CD14-positive monocyte (primary cell): ENCODE results near the gene CD38. TPM values are rescaled to one million over a fixed set of nuclear protein-coding genes. Genes with fewer than 3 reads are reported as not detected.

Experiments
- DNase-seq, 3 donors: peaks; one replicate each; pipeline ENCODE4 v3.0.0-alpha.2; 2011 to 2022
- H2AFZ ChIP-seq: 2 replicates; pipeline ENCODE4 v1.6.0; 2012; ENCODE audit warnings: mild to moderate bottlenecking, low read depth, low read length, inconsistent platforms; ENCODE audit not compliant: insufficient read depth, poor library complexity, severe bottlenecking
- H3K27ac ChIP-seq, 2 donors: 1 replicate in 1 of 2; 2 replicates in 1 of 2; pipeline ENCODE4 v1.5.1; 2012 to 2013; ENCODE audit warnings: low read length in 2 of 2, control low read depth in 1 of 2, inconsistent platforms in 1 of 2, low read depth in 1 of 2, mild to moderate bottlenecking in 1 of 2
- H3K27me3 ChIP-seq, 2 donors: one replicate each; pipeline versions ENCODE4 v1.6.0 to v1.6.1; 2011 to 2013; ENCODE audit warnings: low read length in 2 of 2; ENCODE audit not compliant: control insufficient read depth in 2 of 2, insufficient read depth in 2 of 2
- H3K36me3 ChIP-seq, 2 donors: replicated peaks in 1 of 2; 1 replicate in 1 of 2; 2 replicates in 1 of 2; pipeline versions ENCODE4 v1.5.1 to v1.6.1; 2012 to 2013; ENCODE audit warnings: low read length in 2 of 2, control low read depth in 1 of 2, inconsistent platforms in 1 of 2, mild to moderate bottlenecking in 1 of 2; ENCODE audit not compliant: insufficient read depth in 2 of 2, control insufficient read depth in 1 of 2
- H3K4me1 ChIP-seq, 2 donors: 1 replicate in 1 of 2; 2 replicates in 1 of 2; pipeline versions ENCODE4 v1.5.1 to v1.6.1; 2012 to 2013; ENCODE audit warnings: low read length in 2 of 2, control low read depth in 1 of 2, inconsistent platforms in 1 of 2, mild to moderate bottlenecking in 1 of 2, moderate library complexity in 1 of 2; ENCODE audit not compliant: insufficient read depth in 2 of 2, control insufficient read depth in 1 of 2
- H3K4me2 ChIP-seq: replicated peaks from 2 replicates; pipeline ENCODE3; 2012; ENCODE audit warnings: low read length, moderate library complexity, mild to moderate bottlenecking; ENCODE audit not compliant: poor library complexity, severe bottlenecking; ENCODE audit errors: extremely low read depth
- H3K4me3 ChIP-seq, 3 experiments: fragments of 200-600 bp in 1 of 3; sonication (generic) in 1 of 3; replicated peaks in 1 of 3; 1 replicate in 2 of 3; 2 replicates in 1 of 3; pipeline ENCODE4 v1.5.1; 2011 to 2013; ENCODE audit warnings: low read length in 3 of 3, mild to moderate bottlenecking in 3 of 3, control low read depth in 2 of 3, low read depth in 2 of 3, inconsistent platforms in 1 of 3, moderate library complexity in 1 of 3
- H3K79me2 ChIP-seq: 2 replicates; pipeline ENCODE4 v1.6.0; 2012; ENCODE audit warnings: mild to moderate bottlenecking, control low read depth, inconsistent platforms, low read length, moderate library complexity; ENCODE audit not compliant: insufficient read depth
- H3K9ac ChIP-seq: 2 replicates; pipeline ENCODE4 v1.6.0; 2017; ENCODE audit warnings: low read length, mild to moderate bottlenecking; ENCODE audit not compliant: insufficient read depth, poor library complexity, severe bottlenecking
- H3K9me3 ChIP-seq, 2 donors: replicated peaks in 1 of 2; 1 replicate in 1 of 2; 2 replicates in 1 of 2; pipeline versions ENCODE4 v1.5.1 to v1.6.1; 2012 to 2013; ENCODE audit warnings: low read length in 2 of 2, control low read depth in 1 of 2; ENCODE audit not compliant: control insufficient read depth in 1 of 2, insufficient read depth in 1 of 2
- H4K20me1 ChIP-seq: 2 replicates; pipeline ENCODE4 v1.6.0; 2012; ENCODE audit warnings: mild to moderate bottlenecking, low read length, control low read depth, moderate library complexity; ENCODE audit not compliant: insufficient read depth
- H3K27ac Mint-ChIP-seq, 7 donors: one replicate each; pipeline ENCODE4 v1.8.0; 2020; ENCODE audit warnings: mild to moderate bottlenecking in 7 of 7, mixed read lengths in 7 of 7, moderate library complexity in 6 of 7, inconsistent platforms in 2 of 7
- H3K27me3 Mint-ChIP-seq, 3 donors: one replicate each; pipeline ENCODE4 v1.8.0; 2021 to 2022; ENCODE audit warnings: low read depth in 3 of 3, mild to moderate bottlenecking in 3 of 3, mixed read lengths in 3 of 3, moderate library complexity in 3 of 3, inconsistent platforms in 1 of 3
- H3K36me3 Mint-ChIP-seq, 2 donors: one replicate each; pipeline ENCODE4 v1.8.0; 2020; ENCODE audit warnings: mixed read lengths in 2 of 2, inconsistent platforms in 1 of 2, mild to moderate bottlenecking in 1 of 2
- H3K4me1 Mint-ChIP-seq: one replicate; pipeline ENCODE4 v1.8.0; 2020; ENCODE audit warnings: mild to moderate bottlenecking, mixed read lengths
- H3K4me3 Mint-ChIP-seq, 2 donors: one replicate each; pipeline ENCODE4 v1.8.0; 2020; ENCODE audit warnings: mild to moderate bottlenecking in 2 of 2, mixed read lengths in 2 of 2, moderate library complexity in 1 of 2
- H3K9me3 Mint-ChIP-seq, 7 donors: one replicate each; pipeline ENCODE4 v1.8.0; 2020 to 2022; ENCODE audit warnings: mixed read lengths in 7 of 7, mild to moderate bottlenecking in 6 of 7, moderate library complexity in 6 of 7, inconsistent platforms in 2 of 7
- CTCF ChIP-seq: fragments of 200-600 bp; IDR thresholded peaks from one replicate; pipeline ENCODE4 v1.8.0; 2022; ENCODE audit warnings: antibody characterized with exemption, mild to moderate bottlenecking
- WGBS: methylation state at CpG from one replicate; pipeline ENCODE4 v1.1.5; 2013; ENCODE audit warnings: missing lambda C conversion rate; ENCODE audit not compliant: insufficient coverage; 5-methylcytosine and 5-hydroxymethylcytosine counted together
- intact Hi-C, 2 donors: fragments of 100-400 bp; cut with micrococcal nuclease; formaldehyde crosslinking; loops; one replicate each; pipeline versions ENCODE4 v1.15.0 to v1.15.1; 2023
- polyA plus RNA-seq, 3 donors: library from polyadenylated mRNA; depleted of rRNA in 1 of 3; unstranded in 2 of 3; stranded (reverse) in 1 of 3; fragments of 300-500 nt in 2 of 3; fragments of >200 nt in 1 of 3; fragmentation: Illumina TruSeq in 2 of 3; gene quantifications; 1 replicate in 2 of 3; 2 replicates in 1 of 3; pipeline ENCODE4 v1.2.3, GENCODE V29; 2012 to 2021

CD38 gene
- polyA plus RNA-seq, 3 donors = 2.3 to 4.4 (median 3.0) TPM

GRCh38 chr4:15776871-15777648 is 1.1 kb upstream of the CD38 start:
- H3K4me3 ChIP-seq = no peak overlapping the region
- H3K4me1 ChIP-seq = peaks cover 36 to 43% of the 10 kb centered on the region in 2 donors
- TF ChIP-seq CTCF = no peak
- Mint-ChIP-seq H3K9me3 (peaks cover 0 to 1% (median 0%) of the 10 kb centered on the region in 7 donors), H3K27ac (no peak overlapping the region), H3K27me3 (peaks cover 8 to 20% (median 10%) of the 10 kb centered on the region in 3 donors), H3K4me1 (peaks cover 46% of the 10 kb centered on the region), H3K36me3 (peaks cover 15 to 26% of the 10 kb centered on the region in 2 donors), H3K4me3 (no peak overlapping the region)
- H3K9ac ChIP-seq = no peak overlapping the region
- no peak overlapping the region for H3K4me2 ChIP-seq
- WGBS = 100% methylated on average over 1 of the region's 5 CpGs
- no peak overlapping the region for H3K27ac ChIP-seq
- no peak for DNase-seq
- H3K36me3 ChIP-seq = peaks cover 0 to 8% of the 10 kb centered on the region in 2 donors
- H4K20me1 ChIP-seq = no peaks in the 10 kb centered on the region
- no peaks in the 10 kb centered on the region for H3K9me3 ChIP-seq
- no peaks in the 10 kb centered on the region for H3K27me3 ChIP-seq
- intact Hi-C loops = no loop called here
- H2AFZ ChIP-seq = no peak overlapping the region
- H3K79me2 ChIP-seq = peaks cover 20% of the 10 kb centered on the region

GRCh38 chr4:15777697-15778288 is 335 bp upstream of the CD38 start:
- Histone ChIP-seq H3K9me3 (no peaks in the 10 kb centered on the region), H3K79me2 (peaks cover 24% of the 10 kb centered on the region), H3K36me3 (peaks cover 0 to 8% of the 10 kb centered on the region in 2 donors), H4K20me1 (no peaks in the 10 kb centered on the region), H3K4me2 (peak overlapping the region; percentile 91), H3K27me3 (no peaks in the 10 kb centered on the region), H2AFZ (peak overlapping the region; percentile 87), H3K4me3 (peak overlapping the region; percentile 67 to 88 (median 70)), H3K4me1 (peaks cover 43 to 50% of the 10 kb centered on the region in 2 donors), H3K9ac (peak overlapping the region; percentile 59), H3K27ac (peak overlapping the region in 1 of 2 donors; percentile 74)
- 41% methylated on average over 5 of the region's 7 CpGs for WGBS
- TF ChIP-seq CTCF = no peak
- intact Hi-C loops = no loop called here
- H3K4me3 Mint-ChIP-seq = peak overlapping the region; percentile 95 to 98
- peaks cover 0 to 1% (median 0%) of the 10 kb centered on the region in 7 donors for H3K9me3 Mint-ChIP-seq
- peaks cover 53% of the 10 kb centered on the region for H3K4me1 Mint-ChIP-seq
- no peak for DNase-seq
- peak overlapping the region in 2 of 7 donors; percentile 68 to 76 for H3K27ac Mint-ChIP-seq
- H3K27me3 Mint-ChIP-seq = peaks cover 7 to 18% (median 8%) of the 10 kb centered on the region in 3 donors
- H3K36me3 Mint-ChIP-seq = peaks cover 15 to 26% of the 10 kb centered on the region in 2 donors
